IMR-90 (cell line): ENCODE results near the gene COPZ2.

Source experiments
- CEBPB ChIP-seq: IDR thresholded peaks from 2 replicates; pipeline ENCODE4 v1.6.1; 2012; ENCODE audit warnings: low read depth, low read length, improper control_type of control experiment
- MXI1 ChIP-seq: IDR thresholded peaks from 2 replicates; pipeline ENCODE4 v1.6.1; 2012; ENCODE audit warnings: low read depth, mild to moderate bottlenecking, low read length, moderate library complexity, borderline replicate concordance
- RCOR1 ChIP-seq: IDR thresholded peaks from 2 replicates; pipeline ENCODE4 v1.6.1; 2012; ENCODE audit warnings: mild to moderate bottlenecking, low read length, improper control_type of control experiment; ENCODE audit not compliant: insufficient replicate concordance
- RFX5 ChIP-seq: IDR thresholded peaks from 2 replicates; pipeline ENCODE4 v1.8.0; 2012; ENCODE audit warnings: low read depth, mild to moderate bottlenecking, low read length, moderate library complexity
- TF ChIP-seq, protein P1 (sequence below): conservative IDR thresholded peaks from 2 replicates; pipeline ENCODE4 v1.5.1; 2012; ENCODE audit warnings: mild to moderate bottlenecking, low read depth, low read length, improper control_type of control experiment

DNA sequence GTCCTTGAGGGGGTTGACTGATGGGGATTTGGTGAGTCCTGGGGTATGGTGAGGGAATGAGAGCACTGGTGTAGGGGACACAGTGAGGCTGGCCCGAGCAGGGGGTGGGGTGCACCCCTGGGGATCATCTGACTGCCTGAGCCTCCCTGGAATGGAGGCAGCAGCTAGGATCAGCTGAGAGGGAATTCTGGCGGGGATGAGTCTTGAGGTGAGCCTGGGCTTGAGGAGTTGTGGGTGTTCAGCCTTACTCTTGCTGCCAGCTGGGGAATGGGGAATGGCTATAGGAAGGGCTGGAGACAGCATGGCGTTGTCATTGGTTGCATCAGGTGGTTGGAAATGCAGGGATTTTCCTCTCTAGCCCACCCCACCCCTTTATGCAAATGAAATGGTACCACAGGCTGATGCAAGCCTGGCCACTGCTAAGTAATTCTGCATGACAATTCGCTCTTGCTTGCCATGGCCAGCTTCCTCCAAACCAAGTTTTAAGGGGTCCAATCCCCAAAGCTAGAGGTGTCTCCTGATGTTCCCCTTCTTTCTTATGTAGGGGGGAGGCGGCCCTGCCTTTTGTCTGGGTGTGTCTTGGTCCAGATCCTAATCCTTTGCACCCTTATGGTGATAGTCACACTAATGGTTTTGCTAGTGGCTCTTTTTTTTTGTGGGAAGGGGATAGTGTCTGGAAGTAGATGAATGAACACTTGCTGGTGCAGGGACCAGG is 18.1 kb upstream of the COPZ2 start:
- TF ChIP-seq, protein P1, sequence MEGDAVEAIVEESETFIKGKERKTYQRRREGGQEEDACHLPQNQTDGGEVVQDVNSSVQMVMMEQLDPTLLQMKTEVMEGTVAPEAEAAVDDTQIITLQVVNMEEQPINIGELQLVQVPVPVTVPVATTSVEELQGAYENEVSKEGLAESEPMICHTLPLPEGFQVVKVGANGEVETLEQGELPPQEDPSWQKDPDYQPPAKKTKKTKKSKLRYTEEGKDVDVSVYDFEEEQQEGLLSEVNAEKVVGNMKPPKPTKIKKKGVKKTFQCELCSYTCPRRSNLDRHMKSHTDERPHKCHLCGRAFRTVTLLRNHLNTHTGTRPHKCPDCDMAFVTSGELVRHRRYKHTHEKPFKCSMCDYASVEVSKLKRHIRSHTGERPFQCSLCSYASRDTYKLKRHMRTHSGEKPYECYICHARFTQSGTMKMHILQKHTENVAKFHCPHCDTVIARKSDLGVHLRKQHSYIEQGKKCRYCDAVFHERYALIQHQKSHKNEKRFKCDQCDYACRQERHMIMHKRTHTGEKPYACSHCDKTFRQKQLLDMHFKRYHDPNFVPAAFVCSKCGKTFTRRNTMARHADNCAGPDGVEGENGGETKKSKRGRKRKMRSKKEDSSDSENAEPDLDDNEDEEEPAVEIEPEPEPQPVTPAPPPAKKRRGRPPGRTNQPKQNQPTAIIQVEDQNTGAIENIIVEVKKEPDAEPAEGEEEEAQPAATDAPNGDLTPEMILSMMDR, result no peak
- TF ChIP-seq CEBPB (peak; percentile 95), MXI1 (no peak), RCOR1 (no peak), RFX5 (no peak)
